K562 (cell line): Measurements from ENCODE around the gene C4A. TPM values are rescaled to one million over a fixed set of nuclear protein-coding genes. Genes with fewer than 3 reads are reported as not detected.
A peak's percentile ranks its signal among the peaks of the same experiment; 100 is the strongest.

ENCODE experiments used
- ATAC-seq: fragments of 200-7000 bp; cut with Tn5 transposase; 3 replicates; pipeline ENCODE4 v1.9.1; 2020; ENCODE audit warnings: moderate library complexity
- BruUV-seq: library from RNA; stranded (reverse); fragments of 400-500 nt; replicated peaks from 2 replicates; lab custom pipeline; 2021; lab: Mats Ljungman, UMichigan
- CTCF ChIA-PET: fragments of 300-600 bp; formaldehyde crosslinking; extraction: SDS; loops from one replicate; lab custom pipeline; 2021; ENCODE audit warnings: low intra/inter-chr PET ratio; lab: Yijun Ruan, JAX
- POLR2A ChIA-PET: fragments of 300-600, 350-650 bp; sonication (Branson Sonifier 250); formaldehyde crosslinking; extraction: SDS; loops from one replicate; lab custom pipeline; 2021; ENCODE audit warnings: antibody characterized with exemption, inconsistent platforms; lab: Yijun Ruan, JAX
- DNase-seq, 4 experiments: peaks; one replicate each; pipeline versions ENCODE4 v3.0.0 to v3.0.0-alpha.2; 2011 to 2018; ENCODE audit warnings: low spot score in 3 of 4, mixed read lengths in 3 of 4; ENCODE audit errors: extremely low read depth in 1 of 4
- FAIRE-seq: peaks from 2 replicates; lab custom pipeline; 2011; peaks lifted over from hg19 to GRCh38; lab: Jason Lieb, UNC
- H2AFZ ChIP-seq: 2 replicates; pipeline ENCODE4 v1.6.0; 2011; ENCODE audit warnings: low read depth, low read length, control low read depth, inconsistent platforms
- H3K27ac ChIP-seq: fragments of 200-600 bp; 3 replicates; pipeline ENCODE4 v1.8.0; 2011; ENCODE audit warnings: low read depth, mild to moderate bottlenecking, control low read depth, inconsistent platforms, low read length, moderate library complexity, mixed read lengths; ENCODE audit errors: extremely low read depth
- H3K27me3 ChIP-seq, 2 experiments: fragments of 300-600 bp in 1 of 2; 2 replicates in 1 of 2; 3 replicates in 1 of 2; pipeline versions ENCODE4 v1.6.0 to v1.8.0; 2011; ENCODE audit warnings: inconsistent platforms in 2 of 2, low read length in 2 of 2, mild to moderate bottlenecking in 1 of 2, mixed read lengths in 1 of 2, moderate library complexity in 1 of 2; ENCODE audit not compliant: control insufficient read depth in 2 of 2, insufficient read depth in 2 of 2
- H3K36me3 ChIP-seq: fragments of 300-600 bp; 3 replicates; pipeline ENCODE4 v1.8.0; 2011; ENCODE audit warnings: mild to moderate bottlenecking, low read length, inconsistent platforms; ENCODE audit not compliant: control insufficient read depth, insufficient read depth
- H3K4me1 ChIP-seq, 2 experiments: fragments of 200-600 bp in 1 of 2; replicated peaks in 1 of 2; 2 replicates in 1 of 2; 3 replicates in 1 of 2; pipeline versions ENCODE4 v1.5.1 to v1.8.0; 2011; ENCODE audit warnings: inconsistent platforms in 2 of 2, low read length in 2 of 2, mild to moderate bottlenecking in 1 of 2, mixed read lengths in 1 of 2, moderate library complexity in 1 of 2; ENCODE audit not compliant: control insufficient read depth in 2 of 2, insufficient read depth in 2 of 2
- H3K4me2 ChIP-seq: 2 replicates; pipeline ENCODE4 v1.6.1; 2011; ENCODE audit warnings: low read length, control low read depth, inconsistent platforms, mixed read lengths; ENCODE audit not compliant: insufficient read depth
- H3K4me3 ChIP-seq: fragments of 200-600 bp; sonication (generic), shearing (Covaris generic); 2 replicates; pipeline ENCODE4 v1.5.1; 2016; ENCODE audit warnings: control low read depth, inconsistent platforms
- H3K79me2 ChIP-seq: fragments of 200-600 bp; 3 replicates; pipeline ENCODE4 v1.8.0; 2011; ENCODE audit warnings: low read length, inconsistent platforms; ENCODE audit not compliant: control insufficient read depth, insufficient read depth
- H3K9ac ChIP-seq, 2 experiments: 2 replicates each; pipeline versions ENCODE4 v1.6.0 to v1.6.1; 2011; ENCODE audit warnings: low read depth in 2 of 2, low read length in 2 of 2, control low read depth in 1 of 2, inconsistent platforms in 1 of 2, mild to moderate bottlenecking in 1 of 2, mixed read lengths in 1 of 2; ENCODE audit not compliant: insufficient read depth in 1 of 2
- H3K9me1 ChIP-seq: one replicate; pipeline ENCODE4 v1.6.0; 2011; ENCODE audit warnings: inconsistent platforms, mild to moderate bottlenecking, low read length, moderate library complexity; ENCODE audit not compliant: control insufficient read depth, insufficient read depth
- H3K9me3 ChIP-seq: replicated peaks from 2 replicates; pipeline ENCODE4 v1.5.1; 2011; ENCODE audit warnings: low read depth, low read length, inconsistent platforms; ENCODE audit not compliant: control insufficient read depth, insufficient read depth
- H4K20me1 ChIP-seq: replicated peaks from 2 replicates; pipeline ENCODE4 v1.6.1; 2011; ENCODE audit warnings: low read length, inconsistent platforms, mixed read lengths; ENCODE audit not compliant: control insufficient read depth, insufficient read depth
- ARID3A ChIP-seq: IDR thresholded peaks from 2 replicates; pipeline ENCODE4 v1.6.1; 2012; ENCODE audit warnings: low read depth, low read length, improper control_type of control experiment, borderline replicate concordance
- E2F3 ChIP-seq: fragments of 250-450 bp; sonication (Bioruptor Pico); IDR thresholded peaks from 2 replicates; pipeline ENCODE4 v1.4.0; 2020; ENCODE audit warnings: mild to moderate bottlenecking
- SNIP1 ChIP-seq: fragments of 450-650 bp; IDR thresholded peaks from 2 replicates; pipeline ENCODE4 v1.7.1; 2017; ENCODE audit warnings: low read depth, mild to moderate bottlenecking
- SNRNP70 ChIP-seq: fragments of 200-400 bp; formaldehyde crosslinking; optimal IDR thresholded peaks from 2 replicates; pipeline ENCODE3; 2017; ENCODE audit warnings: low read depth, low read length
- SREBF2 ChIP-seq: sonication (generic); formaldehyde crosslinking; IDR thresholded peaks from 2 replicates; pipeline ENCODE4 v1.4.0; 2020; ENCODE audit warnings: mild to moderate bottlenecking, missing genetic modification reagents
- TEAD2 ChIP-seq: fragments of 450-650 bp; IDR thresholded peaks from 2 replicates; pipeline ENCODE4 v1.6.1; 2016; ENCODE audit warnings: missing genetic modification characterization, control low read depth, missing compliant biosample characterization
- U2AF1 ChIP-seq: fragments of 200-400 bp; formaldehyde crosslinking; optimal IDR thresholded peaks from 2 replicates; pipeline ENCODE3; 2017; ENCODE audit warnings: mild to moderate bottlenecking, low read depth, low read length, moderate library complexity
- USF2 ChIP-seq: sonication (generic); formaldehyde crosslinking; IDR thresholded peaks from 2 replicates; pipeline ENCODE4 v1.5.0; 2020; ENCODE audit warnings: missing genetic modification reagents
- ZKSCAN1 ChIP-seq: fragments of 150-350 bp; IDR thresholded peaks from 2 replicates; pipeline ENCODE4 v1.6.1; 2016; ENCODE audit warnings: low read depth, low read length
- ZNF184 ChIP-seq: sonication (generic); formaldehyde crosslinking; IDR thresholded peaks from 2 replicates; pipeline ENCODE4 v1.5.0; 2020; ENCODE audit warnings: missing genetic modification reagents
- ZNF699 ChIP-seq: fragments of 250-450 bp; sonication (Bioruptor Pico); IDR thresholded peaks from 2 replicates; pipeline ENCODE4 v1.8.0; 2021; ENCODE audit warnings: mild to moderate bottlenecking, moderate library complexity; ENCODE audit not compliant: insufficient replicate concordance
- ZSCAN32 ChIP-seq: fragments of 450-650 bp; formaldehyde crosslinking; IDR thresholded peaks from 2 replicates; pipeline ENCODE4 v1.4.0; 2020; ENCODE audit warnings: mild to moderate bottlenecking, moderate library complexity
- WGBS: fragments of 100-300 bp; shearing (Covaris generic); methylation state at CpG from one replicate; pipeline ENCODE4 v1.1.6; 2016; ENCODE audit warnings: low coverage, mixed read lengths; ENCODE audit not compliant: insufficient coverage; ENCODE audit errors: missing lambda C conversion rate; 5-methylcytosine and 5-hydroxymethylcytosine counted together
- in situ Hi-C: fragments of 300-500 bp; cut with MboI; formaldehyde crosslinking; loops from 4 replicates; pipeline ENCODE4 v1.15.0; 2018; ENCODE audit warnings: inconsistent platforms, mixed read lengths
- intact Hi-C: fragments of 100-400 bp; cut with micrococcal nuclease; formaldehyde crosslinking; loops from 2 replicates; pipeline ENCODE4 v1.14.2; 2022
- polyA plus RNA-seq, 8 experiments: library from polyadenylated mRNA; depleted of rRNA in 4 of 8; stranded (reverse) in 5 of 8; unstranded in 3 of 8; fragments of >200 nt; fragmentation: Nextera tagmentation in 2 of 8; fragmentation: Illumina TruSeq in 1 of 8; extraction: Ambion mirVana in 2 of 8; extraction: Trizol in 1 of 8; gene quantifications; 2 replicates each; pipeline versions ENCODE4 v1.2.1 to v1.2.3, GENCODE V29; 2011 to 2014; ENCODE audit warnings: inconsistent platforms in 1 of 8, missing spikeins in 1 of 8
- total RNA-seq, 7 experiments: library from RNA; depleted of rRNA in 6 of 7; stranded (reverse); fragments of >200 nt in 6 of 7; fragmentation: Illumina TruSeq in 2 of 7; extraction: Trizol in 2 of 7; gene quantifications; 2 replicates each; pipeline versions ENCODE4 v1.2.1 to v1.2.3, GENCODE V29; 2011 to 2021; ENCODE audit warnings: low replicate concordance in 1 of 7
- TF ChIP-seq, protein P1 (sequence below): sonication (generic); IDR thresholded peaks from 2 replicates; pipeline ENCODE4 v1.6.1; 2016
- TF ChIP-seq, protein P2 (sequence below): fragments of 250-450 bp; sonication (Bioruptor Pico); IDR thresholded peaks from 2 replicates; pipeline ENCODE4 v1.9.0; 2021; ENCODE audit warnings: mild to moderate bottlenecking, inconsistent platforms

The C4A gene
- total and polyA plus RNA-seq, 9 of the 15 experiments (the other 6 are each of a cell fraction or from before 2014, with no cell fraction given) = 0.27 to 7.6 (median 5.0) TPM

DNA sequence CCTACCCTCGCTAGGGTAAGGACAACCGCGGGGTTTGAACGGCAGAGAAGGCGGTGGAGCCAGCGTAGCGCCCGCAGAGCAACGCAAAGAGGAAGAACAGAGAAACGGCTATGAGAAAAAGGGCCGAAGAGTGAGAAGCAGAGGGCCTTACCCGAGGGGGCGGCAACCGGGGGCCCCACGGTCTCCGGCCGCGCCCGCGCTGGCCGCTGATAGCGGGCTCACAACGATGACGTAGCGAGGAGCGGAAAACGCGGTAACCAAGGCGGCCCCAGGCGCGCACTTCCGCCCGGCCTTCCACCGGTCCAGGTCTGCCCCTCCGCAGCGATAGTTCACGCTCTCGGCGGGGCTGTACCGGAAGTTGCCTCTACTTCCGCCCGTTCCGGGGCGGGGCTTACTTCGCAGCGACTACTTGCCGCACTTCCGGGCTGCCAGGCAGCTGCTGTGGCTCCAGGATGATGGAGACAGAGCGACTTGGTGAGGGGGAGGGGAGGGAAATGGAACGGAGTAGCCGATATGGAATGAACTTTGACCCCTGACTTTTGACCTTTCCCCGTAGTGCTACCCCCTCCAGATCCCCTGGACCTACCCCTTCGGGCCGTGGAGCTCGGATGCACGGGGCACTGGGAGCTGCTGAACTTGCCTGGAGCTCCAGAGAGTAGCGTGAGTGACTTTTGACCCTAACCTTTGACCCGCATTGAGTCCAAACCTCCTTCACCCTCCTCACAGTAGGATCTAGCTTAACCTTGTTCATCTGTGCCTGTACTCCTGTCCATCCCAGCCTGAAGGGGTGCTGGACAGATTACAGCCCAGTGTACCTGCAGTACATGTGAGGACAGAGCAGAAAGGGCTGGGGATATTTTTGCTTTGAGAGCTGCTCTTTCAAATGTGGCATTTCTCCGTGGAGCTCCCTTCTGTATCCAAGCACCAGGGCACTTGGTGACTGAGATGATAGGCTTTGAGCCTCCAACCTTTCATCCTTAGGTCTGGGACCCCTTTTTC, 22.8 kb upstream of the C4A start, which contains the start of the genes NELFE and SKIC2:
Gene NELFE (minus strand): TSS at position 231 of the 999 bp plus-strand sequence. CDS start 525 bp downstream, outside the sequence.
Gene SKIC2 (plus strand): TSS at position 435 of the 999 bp plus-strand sequence. CDS start 18 bp downstream, at position 453.
- FAIRE-seq = peak; percentile 99
- peak within 1 kb of the TSS; percentile 96 to 97 for H3K9ac ChIP-seq
- peak within 1 kb of the TSS; percentile 97 for H3K4me3 ChIP-seq
- ChIA-PET CTCF (interaction anchor here (0.6 kb wide), 1 partner anchor 376 kb away, joined by 3 read pairs; no protein-coding TSS in a partner anchor), POLR2A (interaction anchor here (0.6 to 4.8 kb wide), 11 partner anchors 9 to 1025 kb away, joined by 3 to 74 read pairs (median 4); partner anchors contain the start of genes DXO, VWA7 and ZBTB12)
- in situ Hi-C loops = loop anchor here (10.0 kb wide), 1 partner anchor 86 kb away; no protein-coding TSS in a partner anchor
- no peaks in the 10 kb centered on the region for H4K20me1 ChIP-seq
- ATAC-seq = peak; percentile 100
- no peaks in the 10 kb centered on the region for H3K9me3 ChIP-seq
- peaks cover 4 to 17% of the 10 kb centered on the region in 2 experiments; a peak in 4 of 5 replicates for H3K4me1 ChIP-seq
- under 1% methylated on average over 59 of the region's 59 CpGs for WGBS
- peak within 1 kb of the TSS; percentile 100 for H3K4me2 ChIP-seq
- no peaks in the 10 kb centered on the region for H3K9me1 ChIP-seq
- H3K27ac ChIP-seq = peak within 1 kb of the TSS; percentile 87
- peaks cover 74% of the 10 kb centered on the region for H3K36me3 ChIP-seq
- intact Hi-C loops = loop anchor here (1.0 to 5.0 kb wide), 3 partner anchors 13 to 56 kb away; partner anchors contain the start of genes DXO and ZBTB12
- TSS peak; percentile 67 for BruUV-seq
- peak; percentile 99 to 100 (median 100) for DNase-seq
- H3K27me3 ChIP-seq = no peaks in the 10 kb centered on the region
- peak within 1 kb of the TSS; percentile 94 for H2AFZ ChIP-seq
- peaks cover 40% of the 10 kb centered on the region for H3K79me2 ChIP-seq
- TF ChIP-seq ARID3A = no peak
- TF ChIP-seq, protein P1, sequence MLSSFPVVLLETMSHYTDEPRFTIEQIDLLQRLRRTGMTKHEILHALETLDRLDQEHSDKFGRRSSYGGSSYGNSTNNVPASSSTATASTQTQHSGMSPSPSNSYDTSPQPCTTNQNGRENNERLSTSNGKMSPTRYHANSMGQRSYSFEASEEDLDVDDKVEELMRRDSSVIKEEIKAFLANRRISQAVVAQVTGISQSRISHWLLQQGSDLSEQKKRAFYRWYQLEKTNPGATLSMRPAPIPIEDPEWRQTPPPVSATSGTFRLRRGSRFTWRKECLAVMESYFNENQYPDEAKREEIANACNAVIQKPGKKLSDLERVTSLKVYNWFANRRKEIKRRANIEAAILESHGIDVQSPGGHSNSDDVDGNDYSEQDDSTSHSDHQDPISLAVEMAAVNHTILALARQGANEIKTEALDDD = no peak; the same call in 1 of the 2 replicates
- no peak for TF ChIP-seq SREBF2 (CRISPR knock-in tag)
- no peak for TF ChIP-seq ZKSCAN1
- 0 out of 2 replicates have a peak, but pooled peaks have one; percentile 28 for TF ChIP-seq ZSCAN32
- TF ChIP-seq, protein P2, sequence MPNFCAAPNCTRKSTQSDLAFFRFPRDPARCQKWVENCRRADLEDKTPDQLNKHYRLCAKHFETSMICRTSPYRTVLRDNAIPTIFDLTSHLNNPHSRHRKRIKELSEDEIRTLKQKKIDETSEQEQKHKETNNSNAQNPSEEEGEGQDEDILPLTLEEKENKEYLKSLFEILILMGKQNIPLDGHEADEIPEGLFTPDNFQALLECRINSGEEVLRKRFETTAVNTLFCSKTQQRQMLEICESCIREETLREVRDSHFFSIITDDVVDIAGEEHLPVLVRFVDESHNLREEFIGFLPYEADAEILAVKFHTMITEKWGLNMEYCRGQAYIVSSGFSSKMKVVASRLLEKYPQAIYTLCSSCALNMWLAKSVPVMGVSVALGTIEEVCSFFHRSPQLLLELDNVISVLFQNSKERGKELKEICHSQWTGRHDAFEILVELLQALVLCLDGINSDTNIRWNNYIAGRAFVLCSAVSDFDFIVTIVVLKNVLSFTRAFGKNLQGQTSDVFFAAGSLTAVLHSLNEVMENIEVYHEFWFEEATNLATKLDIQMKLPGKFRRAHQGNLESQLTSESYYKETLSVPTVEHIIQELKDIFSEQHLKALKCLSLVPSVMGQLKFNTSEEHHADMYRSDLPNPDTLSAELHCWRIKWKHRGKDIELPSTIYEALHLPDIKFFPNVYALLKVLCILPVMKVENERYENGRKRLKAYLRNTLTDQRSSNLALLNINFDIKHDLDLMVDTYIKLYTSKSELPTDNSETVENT = peak; percentile 21; the same call in 1 of the 2 replicates
- TF ChIP-seq ZNF184 (CRISPR knock-in tag) = no peak
- TF ChIP-seq U2AF1 = no peak
- TF ChIP-seq E2F3 = peak; percentile 87
- peak; percentile 40; the same call in 1 of the 2 replicates for TF ChIP-seq TEAD2 (tag)
- no peak for TF ChIP-seq SNRNP70
- no peak for TF ChIP-seq USF2 (CRISPR knock-in tag)
- TF ChIP-seq ZNF699 (CRISPR knock-in tag) = no peak
- no peak for TF ChIP-seq SNIP1
